Uterus (tissue), 4 donors: ENCODE data around the gene OR2AK2. TPM values are rescaled to one million over a fixed set of nuclear protein-coding genes. Genes with fewer than 3 reads are reported as not detected.

Experiments
- DNase-seq, 2 donors: peaks; one replicate each; pipeline ENCODE4 v3.0.0-alpha.2; 2019 to 2020
- H3K27ac ChIP-seq, 2 donors: fragments of 200-600 bp; sonication (generic); 1 replicate in 1 of 2; 2 replicates in 1 of 2; pipeline ENCODE4 v1.5.1; 2016 to 2018
- H3K27me3 ChIP-seq, 2 donors: fragments of 200-600 bp; sonication (generic); one replicate each; pipeline ENCODE4 v1.5.1; 2018 to 2019; ENCODE audit warnings: control low read depth in 1 of 2
- H3K36me3 ChIP-seq, 2 donors: fragments of 200-600 bp; sonication (generic); one replicate each; pipeline ENCODE4 v1.5.1; 2019; ENCODE audit warnings: control low read depth in 1 of 2
- H3K4me1 ChIP-seq, 2 donors: fragments of 200-600 bp; sonication (generic); one replicate each; pipeline ENCODE4 v1.5.1; 2018 to 2019; ENCODE audit warnings: control low read depth in 1 of 2
- H3K4me3 ChIP-seq, 2 donors: fragments of 200-600 bp; sonication (generic); 1 replicate in 1 of 2; 2 replicates in 1 of 2; pipeline ENCODE4 v1.5.1; 2018 to 2019; ENCODE audit warnings: mild to moderate bottlenecking in 1 of 2
- H3K9me3 ChIP-seq, 2 donors: fragments of 200-600 bp; sonication (generic); one replicate each; pipeline ENCODE4 v1.5.1; 2019; ENCODE audit warnings: control low read depth in 1 of 2
- CTCF ChIP-seq, 4 experiments: fragments of 200-600 bp in 2 of 4; fragments of 450-650 bp in 2 of 4; sonication (generic) in 2 of 4; IDR thresholded peaks; one replicate each; pipeline ENCODE4 v1.5.1; 2016 to 2019; ENCODE audit warnings: antibody characterized with exemption in 4 of 4, mild to moderate bottlenecking in 2 of 4, moderate library complexity in 1 of 4
- POLR2A ChIP-seq, 2 donors: fragments of 450-650 bp; IDR thresholded peaks; one replicate each; pipeline ENCODE4 v1.6.1; 2016; ENCODE audit warnings: antibody characterized with exemption in 2 of 2, mild to moderate bottlenecking in 1 of 2, moderate library complexity in 1 of 2
- intact Hi-C: fragments of 100-400 bp; cut with DNase I; formaldehyde crosslinking; loops from one replicate; pipeline ENCODE4 v1.15.1; 2023; ENCODE audit warnings: low total_unique reads
- total RNA-seq, 4 donors: library from RNA; depleted of rRNA in 3 of 4; stranded (reverse); fragments of >200 nt in 3 of 4; gene quantifications; one replicate each; pipeline versions ENCODE4 v1.1.0 to v1.2.4, GENCODE V29; 2014 to 2023
- donor health status: DM: yes; HTN: yes; CAD: no.

OR2AK2 gene
- total RNA-seq, 4 donors from 2014 or later, result not detected

- no peaks in the 10 kb centered on the region for H3K36me3 ChIP-seq
- no peak for DNase-seq
- no peaks in the 10 kb centered on the region for H3K27me3 ChIP-seq
- TF ChIP-seq CTCF (IDR thresholded peaks at IDR 0.05) (no peak), POLR2A (IDR thresholded peaks at IDR 0.05) (no peak)
- H3K4me3 ChIP-seq, result no peak overlapping the region
- no peak overlapping the region for H3K27ac ChIP-seq
- intact Hi-C loops, result no loop called here
- no peaks in the 10 kb centered on the region for H3K9me3 ChIP-seq
- H3K4me1 ChIP-seq, result no peaks in the 10 kb centered on the region
Observed at GRCh38 chr1:247992986-247993385, 28.0 kb downstream of the OR2AK2 start.

- Histone ChIP-seq H3K36me3 (no peaks in the 10 kb centered on the region), H3K4me1 (no peaks in the 10 kb centered on the region), H3K9me3 (no peaks in the 10 kb centered on the region), H3K4me3 (no peak overlapping the region), H3K27ac (no peak overlapping the region), H3K27me3 (no peaks in the 10 kb centered on the region)
- intact Hi-C loops, result no loop called here
- no peak for TF ChIP-seq POLR2A (IDR thresholded peaks at IDR 0.05)
- TF ChIP-seq CTCF (IDR thresholded peaks at IDR 0.05), result no peak
- DNase-seq, result no peak
Observed at GRCh38 chr1:247998811-247999210, 33.8 kb downstream of the OR2AK2 start.

- TF ChIP-seq POLR2A (IDR thresholded peaks at IDR 0.05) (no peak), CTCF (IDR thresholded peaks at IDR 0.05) (no peak)
- DNase-seq, result no peak
Observed at GRCh38 chr1:248000169-248000568, 35.1 kb downstream of the OR2AK2 start.

GRCh38 chr1:248007778-248008177 is 42.7 kb downstream of the OR2AK2 start:
- DNase-seq, result no peak
- no peaks in the 10 kb centered on the region for H3K27me3 ChIP-seq

More at GRCh38 chr1:248000169-248000568, 35.1 kb downstream of the OR2AK2 start:
- Histone ChIP-seq H3K27ac (no peak overlapping the region), H3K36me3 (no peaks in the 10 kb centered on the region), H3K4me1 (no peaks in the 10 kb centered on the region), H3K4me3 (no peak overlapping the region), H3K9me3 (no peaks in the 10 kb centered on the region), H3K27me3 (no peaks in the 10 kb centered on the region)
- intact Hi-C loops, result no loop called here

GRCh38 chr1:248009681-248010080 is 44.6 kb downstream of the OR2AK2 start:
- Histone ChIP-seq H3K4me3 (no peak overlapping the region), H3K9me3 (no peaks in the 10 kb centered on the region), H3K27ac (no peak overlapping the region), H3K27me3 (no peaks in the 10 kb centered on the region), H3K4me1 (no peaks in the 10 kb centered on the region), H3K36me3 (no peaks in the 10 kb centered on the region)
- DNase-seq, result no peak
- intact Hi-C loops, result no loop called here
- TF ChIP-seq POLR2A (IDR thresholded peaks at IDR 0.05), result no peak
- TF ChIP-seq CTCF (IDR thresholded peaks at IDR 0.05), result no peak

More at GRCh38 chr1:248007778-248008177, 42.7 kb downstream of the OR2AK2 start:
- intact Hi-C loops, result no loop called here
- Histone ChIP-seq H3K4me1 (no peaks in the 10 kb centered on the region), H3K9me3 (no peaks in the 10 kb centered on the region), H3K27ac (no peak overlapping the region), H3K36me3 (no peaks in the 10 kb centered on the region), H3K4me3 (no peak overlapping the region)
- no peak for TF ChIP-seq CTCF (IDR thresholded peaks at IDR 0.05)
- no peak for TF ChIP-seq POLR2A (IDR thresholded peaks at IDR 0.05)
